RWPE2 (cell line): ENCODE measurements around the gene SEMA4B.

Source experiments
- ATAC-seq: fragments of 200-7000 bp; cut with Tn5 transposase; 3 replicates; pipeline ENCODE4 v1.9.1; 2021; ENCODE audit warnings: low read depth
- DNase-seq: peaks from one replicate; pipeline ENCODE4 v3.0.0-alpha.2; 2020; ENCODE audit warnings: low spot score
- H3K27ac ChIP-seq: fragments of 450-650 bp; 2 replicates; pipeline ENCODE4 v1.5.1; 2017; ENCODE audit warnings: mild to moderate bottlenecking; ENCODE audit not compliant: poor library complexity, severe bottlenecking
- H3K27me3 ChIP-seq: fragments of 250-450 bp; sonication (Bioruptor Pico); 2 replicates; pipeline ENCODE4 v1.5.1; 2021; ENCODE audit warnings: mild to moderate bottlenecking, moderate library complexity; ENCODE audit not compliant: insufficient read depth, poor library complexity, severe bottlenecking
- H3K36me3 ChIP-seq: fragments of 250-450 bp; sonication (Bioruptor Pico); 2 replicates; pipeline ENCODE4 v1.5.1; 2020; ENCODE audit warnings: low read depth, mild to moderate bottlenecking, moderate library complexity
- H3K4me1 ChIP-seq: fragments of 250-450 bp; sonication (Bioruptor Pico); 2 replicates; pipeline ENCODE4 v1.5.1; 2021; ENCODE audit warnings: mild to moderate bottlenecking, moderate library complexity; ENCODE audit not compliant: insufficient read depth, poor library complexity, severe bottlenecking
- H3K4me3 ChIP-seq: fragments of 250-450 bp; sonication (Bioruptor Pico); 2 replicates; pipeline ENCODE4 v1.5.1; 2021; ENCODE audit warnings: mild to moderate bottlenecking, moderate library complexity; ENCODE audit not compliant: severe bottlenecking
- H3K9me3 ChIP-seq: fragments of 250-450 bp; sonication (Bioruptor Pico); 2 replicates; pipeline ENCODE4 v1.5.1; 2021; ENCODE audit warnings: mild to moderate bottlenecking, moderate library complexity; ENCODE audit not compliant: severe bottlenecking
- CTCF ChIP-seq: fragments of 450-650 bp; IDR thresholded peaks from one replicate; pipeline ENCODE4 v1.5.1; 2017; ENCODE audit warnings: mild to moderate bottlenecking, moderate library complexity; ENCODE audit not compliant: poor library complexity, severe bottlenecking

The SEMA4B gene

DNA sequence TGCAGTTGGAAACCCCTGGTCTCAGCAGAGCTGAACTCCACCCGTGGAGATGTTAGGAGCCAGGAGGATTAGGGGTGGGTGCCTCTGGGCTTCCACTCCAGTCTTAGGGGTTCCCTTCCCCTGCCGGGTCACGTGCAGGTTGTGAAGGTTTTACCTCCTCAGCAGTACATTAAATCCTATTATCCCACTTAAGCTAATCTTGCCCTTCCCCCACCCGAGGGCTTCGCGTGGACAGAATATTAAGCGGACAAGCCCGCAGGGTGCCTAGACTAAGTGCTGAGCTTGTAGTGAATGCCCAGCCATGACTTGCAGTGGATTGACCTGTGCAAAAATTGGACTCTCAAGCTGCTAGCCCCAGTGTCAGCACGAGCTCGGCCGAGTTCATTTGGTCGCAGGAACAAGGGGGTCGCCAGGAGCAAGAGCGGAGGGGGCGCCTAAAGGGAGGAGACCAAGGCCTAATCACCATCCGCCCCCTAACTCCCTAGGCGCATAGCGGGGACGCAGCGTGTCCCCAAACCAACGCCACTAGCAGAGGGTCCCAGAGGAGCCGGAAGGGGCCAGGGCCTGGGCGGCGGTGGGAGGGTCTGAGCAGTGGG, 498 bp upstream of the SEMA4B start:
- H3K27ac ChIP-seq: peak overlapping the region; percentile 98
- no peak for DNase-seq
- H3K27me3 ChIP-seq: no peaks in the 10 kb centered on the region
- H3K4me3 ChIP-seq: peak overlapping the region; percentile 73
- H3K4me1 ChIP-seq: peaks cover 45% of the 10 kb centered on the region
- H3K9me3 ChIP-seq: no peaks in the 10 kb centered on the region
- peaks cover 63% of the 10 kb centered on the region for H3K36me3 ChIP-seq
- TF ChIP-seq CTCF: no peak
- ATAC-seq: peak; percentile 0; the same call in 1 of the 3 replicates

DNA sequence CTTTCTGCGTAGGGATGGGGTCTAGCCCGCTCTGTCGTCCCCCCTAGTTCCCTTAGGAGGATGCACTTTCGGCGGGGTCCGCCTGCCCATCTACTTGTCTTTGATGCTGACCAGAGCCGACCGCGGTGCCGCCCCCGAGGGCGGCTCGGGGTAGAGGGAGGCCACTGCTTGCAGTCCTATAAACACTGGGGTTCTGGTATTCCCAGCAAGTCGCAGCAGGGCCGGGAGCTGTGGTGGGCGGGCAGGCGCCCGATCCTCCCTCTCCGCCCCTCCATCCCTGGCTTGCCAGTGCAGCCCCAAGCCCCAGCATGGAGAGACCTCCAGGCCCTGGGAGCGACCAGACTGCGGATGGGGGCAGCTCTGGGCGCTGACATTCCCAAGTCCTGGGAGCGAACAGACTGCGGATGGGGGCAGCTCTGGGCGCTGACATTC, 830 bp downstream of the SEMA4B start:
- Histone ChIP-seq H3K27ac (peak overlapping the region; percentile 98), H3K36me3 (peaks cover 66% of the 10 kb centered on the region), H3K4me1 (peaks cover 48% of the 10 kb centered on the region), H3K27me3 (no peaks in the 10 kb centered on the region), H3K4me3 (peak overlapping the region; percentile 73), H3K9me3 (no peaks in the 10 kb centered on the region)
- TF ChIP-seq CTCF: no peak
- DNase-seq: no peak
- peak; percentile 22 for ATAC-seq

DNA sequence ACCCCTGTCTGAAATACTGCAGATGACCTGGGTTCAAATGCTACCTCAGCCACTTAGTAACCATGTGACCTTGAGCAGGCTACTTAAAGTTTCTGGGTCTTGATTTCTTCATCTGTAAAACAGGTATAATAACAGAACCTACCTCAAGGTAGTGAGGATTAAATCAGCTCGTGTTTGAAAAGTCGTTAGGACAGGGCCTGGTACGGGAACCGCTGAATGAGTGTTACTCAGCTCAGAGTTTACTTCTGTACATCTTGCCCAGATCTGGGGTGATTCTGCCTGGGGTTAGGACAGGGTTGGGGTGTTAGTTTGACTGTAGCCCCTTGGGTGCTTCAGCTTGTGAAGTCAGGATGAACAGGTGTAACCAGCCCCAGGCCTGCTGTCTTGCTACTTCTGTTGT, 1.8 kb downstream of the SEMA4B start:
- H3K36me3 ChIP-seq: peaks cover 73% of the 10 kb centered on the region
- DNase-seq (no peak), ATAC-seq (no peak)
- TF ChIP-seq CTCF: no peak
- peaks cover 47% of the 10 kb centered on the region for H3K4me1 ChIP-seq
- H3K27me3 ChIP-seq: no peaks in the 10 kb centered on the region
- H3K9me3 ChIP-seq: no peaks in the 10 kb centered on the region
- peak overlapping the region; percentile 98 for H3K27ac ChIP-seq
- H3K4me3 ChIP-seq: peak overlapping the region; percentile 73

DNA sequence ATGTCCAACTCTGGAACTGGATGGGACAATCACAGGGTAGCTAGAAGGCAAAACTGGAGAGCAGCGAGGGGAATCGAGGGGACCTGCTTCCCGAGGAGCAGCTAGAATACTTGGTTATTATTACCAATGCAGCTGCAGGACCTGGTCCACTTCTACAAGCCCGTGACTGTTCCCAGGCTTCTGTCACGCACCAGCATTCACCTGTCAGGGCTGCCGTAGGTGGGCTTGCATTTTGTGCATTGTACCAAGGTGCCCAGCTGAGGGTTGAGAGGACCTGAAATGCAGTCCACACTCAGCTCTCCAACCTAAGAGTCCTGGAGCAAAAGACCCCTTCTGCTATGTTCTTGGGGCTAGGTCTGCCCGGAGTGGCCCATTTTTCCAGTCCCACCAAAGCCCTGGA, 2.3 kb downstream of the SEMA4B start:
- no peaks in the 10 kb centered on the region for H3K9me3 ChIP-seq
- DNase-seq (no peak), ATAC-seq (no peak)
- peak overlapping the region; percentile 73 for H3K4me3 ChIP-seq
- H3K27ac ChIP-seq: peak overlapping the region; percentile 98
- no peaks in the 10 kb centered on the region for H3K27me3 ChIP-seq
- TF ChIP-seq CTCF: no peak
- peaks cover 73% of the 10 kb centered on the region for H3K36me3 ChIP-seq
- H3K4me1 ChIP-seq: peaks cover 43% of the 10 kb centered on the region

- Histone ChIP-seq H3K36me3 (peaks cover 73% of the 10 kb centered on the region), H3K27me3 (no peaks in the 10 kb centered on the region), H3K9me3 (no peaks in the 10 kb centered on the region), H3K4me3 (peak overlapping the region; percentile 73), H3K4me1 (peaks cover 46% of the 10 kb centered on the region), H3K27ac (peak overlapping the region; percentile 98)
- no peak for TF ChIP-seq CTCF
- DNase-seq (no peak), ATAC-seq (no peak)
These were observed 2.8 kb downstream of the SEMA4B start for GRCh38 chr15:90203922-90204321.
